ENCODE results near the gene TMED5.

TMED5 gene

GRCh38 chr1:93123201-93123783 lies 56.9 kb downstream of the TMED5 start:
- no peak for DNase-seq (ENCODE audit: insufficient read length, low spot score)
- TF ChIP-seq CTCF (IDR thresholded peaks at IDR 0.05; ENCODE audit: insufficient read depth, missing control alignments): no peak
- no peak for FAIRE-seq

GRCh38 chr1:93120614-93121013 lies 59.6 kb downstream of the TMED5 start:
- FAIRE-seq (no peak), DNase-seq (ENCODE audit: insufficient read length, low spot score) (no peak)
- no peak for TF ChIP-seq CTCF (IDR thresholded peaks at IDR 0.05; ENCODE audit: insufficient read depth, missing control alignments)

- FAIRE-seq (no peak), DNase-seq (ENCODE audit: insufficient read length, low spot score) (no peak)
- no peak for TF ChIP-seq CTCF (IDR thresholded peaks at IDR 0.05; ENCODE audit: insufficient read depth, missing control alignments)
Observed at GRCh38 chr1:93114391-93114790, 65.8 kb downstream of the TMED5 start.

GRCh38 chr1:93113127-93113526 lies 67.1 kb downstream of the TMED5 start:
- DNase-seq (ENCODE audit: insufficient read length, low spot score) (no peak), FAIRE-seq (no peak)
- no peak for TF ChIP-seq CTCF (IDR thresholded peaks at IDR 0.05; ENCODE audit: insufficient read depth, missing control alignments)

GRCh38 chr1:93111561-93111960 lies 68.7 kb downstream of the TMED5 start:
- no peak for TF ChIP-seq CTCF (IDR thresholded peaks at IDR 0.05; ENCODE audit: insufficient read depth, missing control alignments)
- DNase-seq (ENCODE audit: insufficient read length, low spot score): no peak
- FAIRE-seq: no peak

- FAIRE-seq (no peak), DNase-seq (ENCODE audit: insufficient read length, low spot score) (no peak)
- no peak for TF ChIP-seq CTCF (IDR thresholded peaks at IDR 0.05; ENCODE audit: insufficient read depth, missing control alignments)
Observed at GRCh38 chr1:93111065-93111464, 69.1 kb downstream of the TMED5 start.

GRCh38 chr1:93109578-93109977 lies 70.6 kb downstream of the TMED5 start:
- DNase-seq (ENCODE audit: insufficient read length, low spot score) (no peak), FAIRE-seq (no peak)
- TF ChIP-seq CTCF (IDR thresholded peaks at IDR 0.05; ENCODE audit: insufficient read depth, missing control alignments): no peak

All from D721Med (cell line).